Liver (tissue), 9 donors: ENCODE data around the gene PLLP. TPM values are rescaled to one million over a fixed set of nuclear protein-coding genes. Genes with fewer than 3 reads are reported as not detected.
A peak's percentile ranks its signal among the peaks of the same experiment; 100 is the strongest.

Experiments used
- DNase-seq: peaks from one replicate; pipeline ENCODE4 v3.0.0-alpha.2; 2017; ENCODE audit warnings: low spot score
- H3K27ac ChIP-seq, 2 donors: one replicate each; pipeline ENCODE4 v1.7.0; 2013; ENCODE audit warnings: inconsistent platforms in 2 of 2, low read length in 2 of 2, control low read depth in 1 of 2, low read depth in 1 of 2, mild to moderate bottlenecking in 1 of 2
- H3K27me3 ChIP-seq, 4 donors: one replicate each; pipeline versions ENCODE4 v1.6.1 to v1.7.0; 2013; ENCODE audit warnings: low read length in 3 of 4, inconsistent platforms in 1 of 4, mild to moderate bottlenecking in 1 of 4, moderate library complexity in 1 of 4; ENCODE audit not compliant: control insufficient read depth in 4 of 4, insufficient read depth in 4 of 4
- H3K36me3 ChIP-seq, 4 donors: one replicate each; pipeline versions ENCODE4 v1.6.1 to v1.7.0; 2013; ENCODE audit warnings: low read length in 3 of 4, mild to moderate bottlenecking in 3 of 4, low read depth in 1 of 4, moderate library complexity in 1 of 4; ENCODE audit not compliant: control insufficient read depth in 4 of 4, insufficient read depth in 3 of 4
- H3K4me1 ChIP-seq, 4 donors: one replicate each; pipeline versions ENCODE4 v1.6.1 to v1.7.0; 2013; ENCODE audit warnings: low read length in 3 of 4, mild to moderate bottlenecking in 3 of 4, moderate library complexity in 1 of 4; ENCODE audit not compliant: control insufficient read depth in 4 of 4, insufficient read depth in 4 of 4
- H3K4me3 ChIP-seq, 3 donors: one replicate each; pipeline versions ENCODE4 v1.6.1 to v1.7.0; 2013; ENCODE audit warnings: low read length in 3 of 3, control low read depth in 1 of 3, low read depth in 1 of 3, mild to moderate bottlenecking in 1 of 3
- H3K9ac ChIP-seq, 2 donors: one replicate each; pipeline ENCODE4 v1.7.0; 2013; ENCODE audit warnings: low read length in 2 of 2, mild to moderate bottlenecking in 2 of 2, moderate library complexity in 2 of 2, control low read depth in 1 of 2, low read depth in 1 of 2
- H3K9me3 ChIP-seq, 4 donors: one replicate each; pipeline versions ENCODE4 v1.6.1 to v1.7.0; 2013; ENCODE audit warnings: low read length in 3 of 4; ENCODE audit not compliant: control insufficient read depth in 4 of 4
- EGR1 ChIP-seq, 2 donors: IDR thresholded peaks; 2 replicates each; pipeline ENCODE4 v1.6.1; 2016 to 2018; ENCODE audit warnings: antibody characterized with exemption in 2 of 2, low read depth in 2 of 2
- FOXA2 ChIP-seq: IDR thresholded peaks from 2 replicates; pipeline ENCODE4 v1.6.1; 2016; ENCODE audit warnings: antibody characterized with exemption
- GABPA ChIP-seq, 2 donors: IDR thresholded peaks in 1 of 2; conservative IDR thresholded peaks in 1 of 2; 2 replicates each; pipeline ENCODE4 v1.6.1; 2016; ENCODE audit warnings: antibody characterized with exemption in 2 of 2, mild to moderate bottlenecking in 1 of 2, moderate library complexity in 1 of 2
- HNF4A ChIP-seq, 2 donors: conservative IDR thresholded peaks; 2 replicates each; pipeline ENCODE4 v1.6.1; 2016; ENCODE audit warnings: antibody characterized with exemption in 2 of 2, mild to moderate bottlenecking in 2 of 2
- JUND ChIP-seq, 2 donors: IDR thresholded peaks; 2 replicates each; pipeline ENCODE4 v1.6.1; 2016; ENCODE audit warnings: antibody characterized with exemption in 2 of 2
- NR2F2 ChIP-seq: IDR thresholded peaks from 2 replicates; pipeline ENCODE4 v1.6.1; 2016; ENCODE audit warnings: antibody characterized with exemption
- RAD21 ChIP-seq, 2 donors: IDR thresholded peaks; 2 replicates each; pipeline ENCODE4 v1.6.1; 2016; ENCODE audit warnings: antibody characterized with exemption in 2 of 2, mild to moderate bottlenecking in 2 of 2
- RXRA ChIP-seq, 2 donors: IDR thresholded peaks; 2 replicates each; pipeline ENCODE4 v1.6.1; 2017 to 2018; ENCODE audit warnings: antibody characterized with exemption in 2 of 2, mild to moderate bottlenecking in 1 of 2
- SP1 ChIP-seq: IDR thresholded peaks from 2 replicates; pipeline ENCODE4 v1.6.1; 2018; ENCODE audit warnings: antibody characterized with exemption, mild to moderate bottlenecking
- TAF1 ChIP-seq: conservative IDR thresholded peaks from 2 replicates; pipeline ENCODE4 v1.6.1; 2016; ENCODE audit warnings: antibody characterized with exemption, mild to moderate bottlenecking
- YY1 ChIP-seq: IDR thresholded peaks from 2 replicates; pipeline ENCODE4 v1.6.1; 2016; ENCODE audit warnings: antibody characterized with exemption, mild to moderate bottlenecking
- WGBS: extraction: QIAGEN DNeasy Blood & Tissue Kit; methylation state at CpG from one replicate; pipeline ENCODE4 v1.1.7; 2013; 5-methylcytosine and 5-hydroxymethylcytosine counted together
- polyA plus RNA-seq, 2 donors: library from polyadenylated mRNA; stranded (reverse) in 1 of 2; unstranded in 1 of 2; fragments of 200-250 nt in 1 of 2; fragments of >200 nt in 1 of 2; fragmentation: Nextera tagmentation in 1 of 2; extraction: Ambion mirVana in 1 of 2; gene quantifications; one replicate each; pipeline versions ENCODE4 v1.2.1 to v1.2.3, GENCODE V29; 2013 to 2015
- total RNA-seq, 2 donors: library from RNA; depleted of rRNA; stranded (reverse); fragments of >200 nt; gene quantifications; one replicate each; pipeline ENCODE4 v1.2.3, GENCODE V29; 2014
- TF ChIP-seq, protein P1 (sequence below): fragments of 150-350 bp; IDR thresholded peaks from 2 replicates; pipeline ENCODE4 v1.5.1; 2017; ENCODE audit warnings: improper control_type of control experiment, low read depth, low read length; ENCODE audit not compliant: missing input control
- TF ChIP-seq, protein P2 (sequence below): IDR thresholded peaks from 2 replicates; pipeline ENCODE4 v1.6.1; 2016; ENCODE audit warnings: antibody characterized with exemption
- TF ChIP-seq, protein P3 (sequence below): IDR thresholded peaks from 2 replicates; pipeline ENCODE4 v1.6.1; 2016; ENCODE audit warnings: antibody characterized with exemption, mild to moderate bottlenecking
- TF ChIP-seq, protein P4 (sequence below): IDR thresholded peaks from 2 replicates; pipeline ENCODE4 v1.6.1; 2016; ENCODE audit warnings: antibody characterized with exemption
- donor health status: healthy.
- donor health status: healthy.
- donor health status: healthy.
- donor health status: healthy.
- donor health status: healthy.

PLLP gene
- total and polyA plus RNA-seq, 4 donors, result 1.4 to 5.2 (median 2.7) TPM

DNA sequence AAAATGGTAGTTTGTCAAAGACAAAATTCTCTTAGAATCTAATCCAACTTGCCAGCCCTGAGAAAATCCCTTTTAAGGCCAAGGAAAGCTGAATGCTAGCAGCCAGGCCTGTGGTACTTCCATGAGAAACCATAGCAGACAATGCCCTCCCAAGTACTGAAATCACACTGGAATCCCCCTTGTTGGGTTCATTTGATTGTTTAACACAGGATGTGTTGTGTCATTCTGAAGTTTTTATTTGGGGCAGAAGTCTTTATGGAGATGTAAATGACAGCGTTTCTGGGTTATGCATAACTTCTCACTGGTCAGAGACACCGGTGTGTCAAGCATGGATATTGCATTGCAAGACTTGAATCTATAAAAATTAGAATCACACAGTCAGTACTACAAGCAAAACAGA, 45.4 kb downstream of the PLLP start:
- Histone ChIP-seq H3K4me3 (no peak overlapping the region), H3K27me3 (no peaks in the 10 kb centered on the region), H3K9me3 (no peaks in the 10 kb centered on the region), H3K4me1 (peaks cover 5 to 12% (median 8%) of the 10 kb centered on the region in 4 donors), H3K36me3 (peaks cover 2 to 22% (median 16%) of the 10 kb centered on the region in 4 donors), H3K27ac (peak overlapping the region; percentile 25 to 36), H3K9ac (no peak overlapping the region)
- WGBS, result 81% methylated on average over 2 of the region's 2 CpGs
- TF ChIP-seq, protein P1, sequence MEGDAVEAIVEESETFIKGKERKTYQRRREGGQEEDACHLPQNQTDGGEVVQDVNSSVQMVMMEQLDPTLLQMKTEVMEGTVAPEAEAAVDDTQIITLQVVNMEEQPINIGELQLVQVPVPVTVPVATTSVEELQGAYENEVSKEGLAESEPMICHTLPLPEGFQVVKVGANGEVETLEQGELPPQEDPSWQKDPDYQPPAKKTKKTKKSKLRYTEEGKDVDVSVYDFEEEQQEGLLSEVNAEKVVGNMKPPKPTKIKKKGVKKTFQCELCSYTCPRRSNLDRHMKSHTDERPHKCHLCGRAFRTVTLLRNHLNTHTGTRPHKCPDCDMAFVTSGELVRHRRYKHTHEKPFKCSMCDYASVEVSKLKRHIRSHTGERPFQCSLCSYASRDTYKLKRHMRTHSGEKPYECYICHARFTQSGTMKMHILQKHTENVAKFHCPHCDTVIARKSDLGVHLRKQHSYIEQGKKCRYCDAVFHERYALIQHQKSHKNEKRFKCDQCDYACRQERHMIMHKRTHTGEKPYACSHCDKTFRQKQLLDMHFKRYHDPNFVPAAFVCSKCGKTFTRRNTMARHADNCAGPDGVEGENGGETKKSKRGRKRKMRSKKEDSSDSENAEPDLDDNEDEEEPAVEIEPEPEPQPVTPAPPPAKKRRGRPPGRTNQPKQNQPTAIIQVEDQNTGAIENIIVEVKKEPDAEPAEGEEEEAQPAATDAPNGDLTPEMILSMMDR, result no peak
- TF ChIP-seq RAD21 (IDR thresholded peaks at IDR 0.05), result no peak
- no peak for TF ChIP-seq YY1
- TF ChIP-seq GABPA (IDR thresholded peaks at IDR 0.05 in 1 of 2, conservative IDR thresholded peaks at IDR 0.05 in 1 of 2), result no peak
- no peak for TF ChIP-seq SP1
- no peak for TF ChIP-seq TAF1
- no peak for TF ChIP-seq EGR1 (IDR thresholded peaks at IDR 0.05; ENCODE audit: low read depth in 2 of 2)
- no peak for TF ChIP-seq HNF4A (conservative IDR thresholded peaks at IDR 0.05)
- TF ChIP-seq, protein P2, sequence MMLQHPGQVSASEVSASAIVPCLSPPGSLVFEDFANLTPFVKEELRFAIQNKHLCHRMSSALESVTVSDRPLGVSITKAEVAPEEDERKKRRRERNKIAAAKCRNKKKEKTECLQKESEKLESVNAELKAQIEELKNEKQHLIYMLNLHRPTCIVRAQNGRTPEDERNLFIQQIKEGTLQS, result no peak
- no peak for TF ChIP-seq JUND (IDR thresholded peaks at IDR 0.05)
- TF ChIP-seq, protein P3, sequence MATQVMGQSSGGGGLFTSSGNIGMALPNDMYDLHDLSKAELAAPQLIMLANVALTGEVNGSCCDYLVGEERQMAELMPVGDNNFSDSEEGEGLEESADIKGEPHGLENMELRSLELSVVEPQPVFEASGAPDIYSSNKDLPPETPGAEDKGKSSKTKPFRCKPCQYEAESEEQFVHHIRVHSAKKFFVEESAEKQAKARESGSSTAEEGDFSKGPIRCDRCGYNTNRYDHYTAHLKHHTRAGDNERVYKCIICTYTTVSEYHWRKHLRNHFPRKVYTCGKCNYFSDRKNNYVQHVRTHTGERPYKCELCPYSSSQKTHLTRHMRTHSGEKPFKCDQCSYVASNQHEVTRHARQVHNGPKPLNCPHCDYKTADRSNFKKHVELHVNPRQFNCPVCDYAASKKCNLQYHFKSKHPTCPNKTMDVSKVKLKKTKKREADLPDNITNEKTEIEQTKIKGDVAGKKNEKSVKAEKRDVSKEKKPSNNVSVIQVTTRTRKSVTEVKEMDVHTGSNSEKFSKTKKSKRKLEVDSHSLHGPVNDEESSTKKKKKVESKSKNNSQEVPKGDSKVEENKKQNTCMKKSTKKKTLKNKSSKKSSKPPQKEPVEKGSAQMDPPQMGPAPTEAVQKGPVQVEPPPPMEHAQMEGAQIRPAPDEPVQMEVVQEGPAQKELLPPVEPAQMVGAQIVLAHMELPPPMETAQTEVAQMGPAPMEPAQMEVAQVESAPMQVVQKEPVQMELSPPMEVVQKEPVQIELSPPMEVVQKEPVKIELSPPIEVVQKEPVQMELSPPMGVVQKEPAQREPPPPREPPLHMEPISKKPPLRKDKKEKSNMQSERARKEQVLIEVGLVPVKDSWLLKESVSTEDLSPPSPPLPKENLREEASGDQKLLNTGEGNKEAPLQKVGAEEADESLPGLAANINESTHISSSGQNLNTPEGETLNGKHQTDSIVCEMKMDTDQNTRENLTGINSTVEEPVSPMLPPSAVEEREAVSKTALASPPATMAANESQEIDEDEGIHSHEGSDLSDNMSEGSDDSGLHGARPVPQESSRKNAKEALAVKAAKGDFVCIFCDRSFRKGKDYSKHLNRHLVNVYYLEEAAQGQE, result no peak
- TF ChIP-seq, protein P4, sequence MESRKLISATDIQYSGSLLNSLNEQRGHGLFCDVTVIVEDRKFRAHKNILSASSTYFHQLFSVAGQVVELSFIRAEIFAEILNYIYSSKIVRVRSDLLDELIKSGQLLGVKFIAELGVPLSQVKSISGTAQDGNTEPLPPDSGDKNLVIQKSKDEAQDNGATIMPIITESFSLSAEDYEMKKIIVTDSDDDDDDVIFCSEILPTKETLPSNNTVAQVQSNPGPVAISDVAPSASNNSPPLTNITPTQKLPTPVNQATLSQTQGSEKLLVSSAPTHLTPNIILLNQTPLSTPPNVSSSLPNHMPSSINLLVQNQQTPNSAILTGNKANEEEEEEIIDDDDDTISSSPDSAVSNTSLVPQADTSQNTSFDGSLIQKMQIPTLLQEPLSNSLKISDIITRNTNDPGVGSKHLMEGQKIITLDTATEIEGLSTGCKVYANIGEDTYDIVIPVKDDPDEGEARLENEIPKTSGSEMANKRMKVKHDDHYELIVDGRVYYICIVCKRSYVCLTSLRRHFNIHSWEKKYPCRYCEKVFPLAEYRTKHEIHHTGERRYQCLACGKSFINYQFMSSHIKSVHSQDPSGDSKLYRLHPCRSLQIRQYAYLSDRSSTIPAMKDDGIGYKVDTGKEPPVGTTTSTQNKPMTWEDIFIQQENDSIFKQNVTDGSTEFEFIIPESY, result no peak
- TF ChIP-seq FOXA2, result no peak
- TF ChIP-seq NR2F2, result no peak
- no peak for DNase-seq

DNA sequence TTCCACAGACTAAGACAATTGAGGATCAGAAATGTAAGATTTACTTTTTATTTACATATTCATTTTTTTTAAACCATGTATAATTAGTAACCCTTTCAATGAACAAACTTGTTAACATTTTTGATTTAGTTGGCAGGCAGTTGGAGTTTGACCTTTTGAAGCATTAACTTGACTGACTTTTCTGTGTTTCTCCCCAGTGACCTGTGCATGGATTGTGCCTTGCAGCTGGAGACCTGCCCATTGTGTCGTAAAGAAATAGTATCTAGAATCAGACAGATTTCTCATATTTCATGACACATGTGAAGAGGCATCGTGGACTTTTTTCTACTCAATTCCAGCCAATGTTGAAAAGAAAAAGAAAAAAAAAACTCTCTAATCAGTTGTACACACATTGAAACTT, 45.8 kb downstream of the PLLP start:
- Histone ChIP-seq H3K36me3 (peaks cover 2 to 25% (median 20%) of the 10 kb centered on the region in 4 donors), H3K9me3 (no peaks in the 10 kb centered on the region), H3K4me3 (no peak overlapping the region), H3K27ac (peak overlapping the region; percentile 25 to 36), H3K4me1 (peaks cover 5 to 12% (median 8%) of the 10 kb centered on the region in 4 donors), H3K9ac (no peak overlapping the region), H3K27me3 (no peaks in the 10 kb centered on the region)
- WGBS, result 28% methylated on average over 2 of the region's 2 CpGs
- TF ChIP-seq, protein P1, result no peak
- TF ChIP-seq RXRA (IDR thresholded peaks at IDR 0.05) (peak; percentile 57 to 65), SP1 (peak; percentile 40), RAD21 (IDR thresholded peaks at IDR 0.05) (peak in 1 of 2 donors; percentile 30), HNF4A (conservative IDR thresholded peaks at IDR 0.05) (peak; percentile 74 to 83), TAF1 (no peak), YY1 (no peak)
- DNase-seq, result no peak
